SH-SY5Y (cell line): ENCODE results near the gene OSBPL5.

Experiments used
- GATA2 ChIP-seq: IDR thresholded peaks from 2 replicates; pipeline ENCODE4 v1.6.1; 2011; ENCODE audit warnings: mild to moderate bottlenecking, low read depth, low read length
- GATA3 ChIP-seq: IDR thresholded peaks from 2 replicates; pipeline ENCODE4 v1.6.1; 2011; ENCODE audit warnings: low read depth, mild to moderate bottlenecking, low read length, moderate library complexity

OSBPL5 gene

GRCh38 chr11:3119141-3119821 is 45.8 kb downstream of the OSBPL5 start:
- TF ChIP-seq GATA3: no peak
- no peak for TF ChIP-seq GATA2

GRCh38 chr11:3115321-3115720 is 49.8 kb downstream of the OSBPL5 start:
- TF ChIP-seq GATA2 (no peak), GATA3 (no peak)

- no peak for TF ChIP-seq GATA2
- no peak for TF ChIP-seq GATA3
Measured at GRCh38 chr11:3111919-3112690, 53.0 kb downstream of the OSBPL5 start.

GRCh38 chr11:3111466-3111865 is 53.6 kb downstream of the OSBPL5 start:
- TF ChIP-seq GATA2 (no peak), GATA3 (no peak)

GRCh38 chr11:3109921-3110706 is 55.0 kb downstream of the OSBPL5 start:
- no peak for TF ChIP-seq GATA2
- no peak for TF ChIP-seq GATA3

- TF ChIP-seq GATA3: no peak
- no peak for TF ChIP-seq GATA2
Measured at GRCh38 chr11:3109434-3109833, 55.7 kb downstream of the OSBPL5 start.

GRCh38 chr11:3108183-3108721 is 56.9 kb downstream of the OSBPL5 start:
- TF ChIP-seq GATA3: no peak
- TF ChIP-seq GATA2: no peak

- TF ChIP-seq GATA3 (no peak), GATA2 (no peak)
Measured at GRCh38 chr11:3107608-3108182, 57.4 kb downstream of the OSBPL5 start.

GRCh38 chr11:3106736-3107524 is 58.2 kb downstream of the OSBPL5 start:
- TF ChIP-seq GATA2: no peak
- TF ChIP-seq GATA3: no peak

GRCh38 chr11:3105791-3106735 is 59.0 kb downstream of the OSBPL5 start:
- TF ChIP-seq GATA2 (no peak), GATA3 (no peak)

GRCh38 chr11:3104961-3105790 is 59.9 kb downstream of the OSBPL5 start:
- TF ChIP-seq GATA3 (no peak), GATA2 (no peak)

- TF ChIP-seq GATA2 (no peak), GATA3 (no peak)
Measured at GRCh38 chr11:3104051-3104714, 60.9 kb downstream of the OSBPL5 start.
